ENCODE data around the gene SLFN5.

- TF ChIP-seq CTCF (conservative IDR thresholded peaks at IDR 0.05 in 1 of 2, IDR thresholded peaks at IDR 0.05 in 1 of 2; ENCODE audit: low read depth in 1 of 2, low read length in 2 of 2) (no peak), EZH2 (IDR thresholded peaks at IDR 0.05; ENCODE audit: low read length, missing control alignments) (no peak)
Measured at GRCh38 chr17:35284955-35285354, 42.1 kb downstream of the SLFN5 start.
